Hepatocyte (in vitro differentiated cells): ENCODE data around the gene TMEM258. TPM values are rescaled to one million over a fixed set of nuclear protein-coding genes. Genes with fewer than 3 reads are reported as not detected.

Experiments
- DNase-seq: peaks from one replicate; pipeline ENCODE4 v3.0.0-alpha.2; 2016; ENCODE audit warnings: low spot score
- H2AFZ ChIP-seq: fragments of 200-600 bp; sonication (generic); 2 replicates; pipeline ENCODE4 v1.6.0; 2016; ENCODE audit warnings: antibody characterized with exemption, mild to moderate bottlenecking
- H3K27ac ChIP-seq: fragments of 200-600 bp; sonication (generic); 2 replicates; pipeline ENCODE4 v1.5.1; 2016; ENCODE audit warnings: mild to moderate bottlenecking
- H3K27me3 ChIP-seq: fragments of 200-600 bp; sonication (generic); 2 replicates; pipeline ENCODE4 v1.6.1; 2016
- H3K36me3 ChIP-seq: fragments of 200-600 bp; sonication (generic); replicated peaks from 2 replicates; pipeline ENCODE4 v1.5.1; 2016; ENCODE audit warnings: low read depth; ENCODE audit not compliant: insufficient read depth
- H3K4me1 ChIP-seq: fragments of 200-600 bp; sonication (generic); 2 replicates; pipeline ENCODE4 v1.5.1; 2016; ENCODE audit warnings: mild to moderate bottlenecking, moderate library complexity; ENCODE audit not compliant: insufficient read depth
- H3K4me2 ChIP-seq: fragments of 200-600 bp; sonication (generic); 2 replicates; pipeline ENCODE4 v1.6.0; 2016
- H3K4me3 ChIP-seq: fragments of 200-600 bp; sonication (generic); 2 replicates; pipeline ENCODE4 v1.5.1; 2016; ENCODE audit warnings: mild to moderate bottlenecking
- H3K79me2 ChIP-seq: fragments of 200-600 bp; sonication (generic); 2 replicates; pipeline ENCODE4 v1.6.0; 2017; ENCODE audit warnings: mild to moderate bottlenecking
- H3K9me2 ChIP-seq: fragments of 200-600 bp; sonication (generic); replicated peaks from 2 replicates; pipeline ENCODE4 v1.6.0; 2017; ENCODE audit warnings: mild to moderate bottlenecking; ENCODE audit not compliant: insufficient read depth
- H3K9me3 ChIP-seq: fragments of 200-600 bp; sonication (generic); 2 replicates; pipeline ENCODE4 v1.5.1; 2016; ENCODE audit warnings: low read depth, mild to moderate bottlenecking
- H4K20me1 ChIP-seq: fragments of 200-600 bp; sonication (generic); 2 replicates; pipeline ENCODE4 v1.6.0; 2016; ENCODE audit warnings: mild to moderate bottlenecking; ENCODE audit not compliant: insufficient read depth, poor library complexity, severe bottlenecking
- EZH2 ChIP-seq: fragments of 200-600 bp; sonication (generic); IDR thresholded peaks from 2 replicates; pipeline ENCODE4 v1.6.1; 2016; ENCODE audit warnings: antibody characterized with exemption, mild to moderate bottlenecking, borderline replicate concordance
- EZH2phosphoT487 ChIP-seq: fragments of 200-600 bp; sonication (generic); IDR thresholded peaks from one replicate; pipeline ENCODE4 v1.6.1; 2018; ENCODE audit warnings: antibody characterized with exemption, mild to moderate bottlenecking, low read depth, moderate library complexity; ENCODE audit not compliant: unreplicated experiment, severe bottlenecking
- WGBS: methylation state at CpG from one replicate; pipeline ENCODE4 v1.1.6; 2016; ENCODE audit warnings: low lambda C conversion rate; ENCODE audit errors: missing lambda C conversion rate; 5-methylcytosine and 5-hydroxymethylcytosine counted together
- polyA plus RNA-seq: library from polyadenylated mRNA; unstranded; fragments of >200 nt; fragmentation: Nextera tagmentation; extraction: Ambion mirVana; gene quantifications from 2 replicates; pipeline ENCODE4 v1.2.1, GENCODE V29; 2016
- total RNA-seq: library from RNA; depleted of rRNA; stranded (reverse); fragments of >200 nt; gene quantifications from 2 replicates; pipeline ENCODE4 v1.2.3, GENCODE V29; 2014
- TF ChIP-seq, protein P1 (sequence below): fragments of 200-600 bp; sonication (generic); IDR thresholded peaks from 2 replicates; pipeline ENCODE4 v1.5.1; 2016; ENCODE audit warnings: antibody characterized with exemption, mild to moderate bottlenecking; ENCODE audit not compliant: poor library complexity

Gene TMEM258
- total and polyA plus RNA-seq, 2 experiments from 2014 or later, result 64.7 to 253 TPM

- Histone ChIP-seq H3K9me3 (no peaks in the 10 kb centered on the region), H3K4me2 (no peak overlapping the region), H4K20me1 (no peaks in the 10 kb centered on the region), H3K27me3 (no peaks in the 10 kb centered on the region), H3K4me3 (no peak overlapping the region), H3K27ac (no peak overlapping the region), H2AFZ (no peak overlapping the region), H3K36me3 (no peaks in the 10 kb centered on the region), H3K4me1 (peaks cover 14% of the 10 kb centered on the region), H3K79me2 (peaks cover 51% of the 10 kb centered on the region), H3K9me2 (no peaks in the 10 kb centered on the region)
- 98% methylated on average over 18 of the region's 18 CpGs for WGBS
- TF ChIP-seq, protein P1, sequence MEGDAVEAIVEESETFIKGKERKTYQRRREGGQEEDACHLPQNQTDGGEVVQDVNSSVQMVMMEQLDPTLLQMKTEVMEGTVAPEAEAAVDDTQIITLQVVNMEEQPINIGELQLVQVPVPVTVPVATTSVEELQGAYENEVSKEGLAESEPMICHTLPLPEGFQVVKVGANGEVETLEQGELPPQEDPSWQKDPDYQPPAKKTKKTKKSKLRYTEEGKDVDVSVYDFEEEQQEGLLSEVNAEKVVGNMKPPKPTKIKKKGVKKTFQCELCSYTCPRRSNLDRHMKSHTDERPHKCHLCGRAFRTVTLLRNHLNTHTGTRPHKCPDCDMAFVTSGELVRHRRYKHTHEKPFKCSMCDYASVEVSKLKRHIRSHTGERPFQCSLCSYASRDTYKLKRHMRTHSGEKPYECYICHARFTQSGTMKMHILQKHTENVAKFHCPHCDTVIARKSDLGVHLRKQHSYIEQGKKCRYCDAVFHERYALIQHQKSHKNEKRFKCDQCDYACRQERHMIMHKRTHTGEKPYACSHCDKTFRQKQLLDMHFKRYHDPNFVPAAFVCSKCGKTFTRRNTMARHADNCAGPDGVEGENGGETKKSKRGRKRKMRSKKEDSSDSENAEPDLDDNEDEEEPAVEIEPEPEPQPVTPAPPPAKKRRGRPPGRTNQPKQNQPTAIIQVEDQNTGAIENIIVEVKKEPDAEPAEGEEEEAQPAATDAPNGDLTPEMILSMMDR, result no peak
- TF ChIP-seq EZH2 (no peak), EZH2phosphoT487 (no peak)
- no peak for DNase-seq
Measured at GRCh38 chr11:61795876-61796526, 3.6 kb upstream of the TMEM258 start.

DNA sequence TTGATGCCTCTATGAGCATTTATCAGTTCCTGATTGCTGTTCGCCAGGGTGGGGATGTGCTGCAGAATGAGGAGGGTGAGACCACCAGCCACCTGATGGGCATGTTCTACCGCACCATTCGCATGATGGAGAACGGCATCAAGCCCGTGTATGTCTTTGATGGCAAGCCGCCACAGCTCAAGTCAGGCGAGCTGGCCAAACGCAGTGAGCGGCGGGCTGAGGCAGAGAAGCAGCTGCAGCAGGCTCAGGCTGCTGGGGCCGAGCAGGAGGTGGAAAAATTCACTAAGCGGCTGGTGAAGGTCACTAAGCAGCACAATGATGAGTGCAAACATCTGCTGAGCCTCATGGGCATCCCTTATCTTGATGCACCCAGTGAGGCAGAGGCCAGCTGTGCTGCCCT, 3.1 kb upstream of the TMEM258 start:
- no peak overlapping the region for H3K27ac ChIP-seq
- H4K20me1 ChIP-seq, result no peaks in the 10 kb centered on the region
- H3K4me2 ChIP-seq, result no peak overlapping the region
- no peaks in the 10 kb centered on the region for H3K9me2 ChIP-seq
- 98% methylated on average over 12 of the region's 12 CpGs for WGBS
- no peaks in the 10 kb centered on the region for H3K9me3 ChIP-seq
- no peaks in the 10 kb centered on the region for H3K36me3 ChIP-seq
- peaks cover 57% of the 10 kb centered on the region for H3K79me2 ChIP-seq
- H3K4me1 ChIP-seq, result peaks cover 14% of the 10 kb centered on the region
- no peak overlapping the region for H3K4me3 ChIP-seq
- no peak overlapping the region for H2AFZ ChIP-seq
- TF ChIP-seq EZH2phosphoT487 (no peak), EZH2 (no peak)
- TF ChIP-seq, protein P1, result no peak
- H3K27me3 ChIP-seq, result no peaks in the 10 kb centered on the region
- no peak for DNase-seq

DNA sequence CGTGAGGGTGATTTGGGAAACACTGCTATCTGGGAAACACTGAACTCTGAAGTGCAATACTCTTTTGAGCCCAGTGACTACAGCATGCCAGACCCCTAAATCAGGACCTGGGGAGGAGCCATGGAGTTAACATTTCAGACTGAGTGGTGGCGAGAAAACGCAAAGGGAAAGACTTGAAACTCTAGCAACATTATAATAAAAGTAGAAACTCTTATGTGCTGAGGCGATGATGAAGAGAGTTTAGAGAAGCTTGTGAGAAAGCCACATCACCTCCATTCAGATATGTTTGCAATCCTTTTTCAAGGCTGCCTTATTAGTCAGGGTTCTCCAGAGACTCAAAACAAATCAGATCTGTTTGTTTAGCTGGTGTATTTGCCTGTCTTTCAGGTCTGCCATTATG, 2.2 kb upstream of the TMEM258 start:
- no peak overlapping the region for H2AFZ ChIP-seq
- peaks cover 65% of the 10 kb centered on the region for H3K79me2 ChIP-seq
- H4K20me1 ChIP-seq, result no peaks in the 10 kb centered on the region
- DNase-seq, result no peak
- WGBS, result 96% methylated on average over 4 of the region's 4 CpGs
- no peak overlapping the region for H3K4me2 ChIP-seq
- no peaks in the 10 kb centered on the region for H3K36me3 ChIP-seq
- H3K27me3 ChIP-seq, result no peaks in the 10 kb centered on the region
- H3K4me1 ChIP-seq, result peaks cover 14% of the 10 kb centered on the region
- H3K27ac ChIP-seq, result no peak overlapping the region
- H3K4me3 ChIP-seq, result no peak overlapping the region
- TF ChIP-seq EZH2phosphoT487 (no peak), EZH2 (no peak)
- TF ChIP-seq, protein P1, result no peak
- H3K9me2 ChIP-seq, result no peaks in the 10 kb centered on the region
- H3K9me3 ChIP-seq, result no peaks in the 10 kb centered on the region

DNA sequence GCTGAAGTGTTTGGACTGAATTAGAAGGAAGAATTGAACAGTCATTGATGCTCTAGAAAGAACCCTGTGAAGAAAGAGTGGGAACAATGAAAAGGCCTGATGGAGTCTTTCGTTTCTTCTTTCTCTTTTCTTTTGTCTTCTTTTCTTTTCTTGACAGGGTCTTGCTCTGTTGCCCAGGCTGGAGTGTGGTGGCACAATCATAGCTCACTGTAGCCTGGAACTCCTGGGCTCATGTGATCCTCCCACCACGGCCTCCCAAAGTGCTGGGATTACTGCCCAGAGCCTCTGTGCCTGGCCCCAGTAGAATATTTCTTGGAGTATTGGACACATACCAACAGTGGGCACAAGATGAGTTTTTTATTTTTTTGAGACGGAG, 1.4 kb upstream of the TMEM258 start:
- peak overlapping the region; percentile 82 for H3K4me2 ChIP-seq
- no peak overlapping the region for H3K27ac ChIP-seq
- H3K9me3 ChIP-seq, result no peaks in the 10 kb centered on the region
- TF ChIP-seq EZH2 (no peak), EZH2phosphoT487 (no peak)
- TF ChIP-seq, protein P1, result no peak
- no peaks in the 10 kb centered on the region for H3K27me3 ChIP-seq
- peaks cover 14% of the 10 kb centered on the region for H3K4me1 ChIP-seq
- H3K4me3 ChIP-seq, result no peak overlapping the region
- DNase-seq, result no peak
- no peaks in the 10 kb centered on the region for H4K20me1 ChIP-seq
- peaks cover 62% of the 10 kb centered on the region for H3K79me2 ChIP-seq
- WGBS, result 66% methylated on average over 3 of the region's 3 CpGs
- H3K9me2 ChIP-seq, result no peaks in the 10 kb centered on the region
- no peaks in the 10 kb centered on the region for H3K36me3 ChIP-seq
- no peak overlapping the region for H2AFZ ChIP-seq
